Inferior parietal cortex (tissue), 1 donor: ENCODE data around the gene SLC2A4.
"Not testable (repeated sequence)": the region's sequence is repeated elsewhere in the genome, so short reads cannot be mapped to it uniquely, and the experiment has no call there.

Experiments used
- DNase-seq: peaks from one replicate; pipeline ENCODE4 v3.0.0-alpha.2; 2016; ENCODE audit errors: extremely low spot score

The SLC2A4 gene

GRCh38 chr17:7281074-7281952, at the start of gene SLC2A4:
Gene SLC2A4 (plus strand): TSS chr17:7281718. CDS start chr17:7281935, 217 bp downstream.
- DNase-seq = peak; percentile 66

- no peak for DNase-seq
These were observed 49.4 kb upstream of the SLC2A4 start for GRCh38 chr17:7232114-7232513.

GRCh38 chr17:7233701-7234082, 47.8 kb upstream of the SLC2A4 start:
- DNase-seq = no peak

GRCh38 chr17:7234083-7234951, 47.2 kb upstream of the SLC2A4 start, which contains the start of gene DVL2:
Gene DVL2 (minus strand): TSS chr17:7234517. CDS start chr17:7234262, 255 bp downstream.
- DNase-seq = peak; percentile 96

- no peak for DNase-seq
These were observed 45.5 kb upstream of the SLC2A4 start for GRCh38 chr17:7235693-7236665.

GRCh38 chr17:7236808-7237207, 44.7 kb upstream of the SLC2A4 start:
- DNase-seq = no peak

- no peak for DNase-seq
These were observed 44.2 kb upstream of the SLC2A4 start for GRCh38 chr17:7237266-7237760.

GRCh38 chr17:7237761-7238419, 43.6 kb upstream of the SLC2A4 start:
- DNase-seq = no peak

GRCh38 chr17:7238420-7239090, 43.0 kb upstream of the SLC2A4 start:
- no peak for DNase-seq

GRCh38 chr17:7239091-7240027, 42.2 kb upstream of the SLC2A4 start, which contains the start of gene PHF23:
Gene PHF23 (minus strand): TSS chr17:7239457. CDS start chr17:7239279, 178 bp downstream.
- peak; percentile 99 for DNase-seq

GRCh38 chr17:7240375-7240774, 41.1 kb upstream of the SLC2A4 start:
- DNase-seq = no peak

GRCh38 chr17:7241090-7241733, 40.3 kb upstream of the SLC2A4 start:
- DNase-seq = no peak

- DNase-seq = peak; percentile 92
These were observed 39.5 kb upstream of the SLC2A4 start, which contains the start of gene GABARAP for GRCh38 chr17:7241783-7242716. Gene GABARAP (minus strand): TSS chr17:7242449. CDS start chr17:7242330, 119 bp downstream.

GRCh38 chr17:7242717-7243452, 38.6 kb upstream of the SLC2A4 start:
- peak; percentile 97 for DNase-seq

- DNase-seq = no peak
These were observed 38.1 kb upstream of the SLC2A4 start for GRCh38 chr17:7243453-7243729.

GRCh38 chr17:7243838-7244237, 37.7 kb upstream of the SLC2A4 start:
- not testable (repeated sequence) for DNase-seq
